GM23338 (cell line): Measurements from ENCODE around the gene DPM1. TPM values are rescaled to one million over a fixed set of nuclear protein-coding genes. Genes with fewer than 3 reads are reported as not detected.
A peak's percentile ranks its signal among the peaks of the same experiment; 100 is the strongest.

Experiments
- ATAC-seq: fragments of 200-7000 bp; cut with Tn5 transposase; 3 replicates; pipeline ENCODE4 v1.9.1; 2020
- DNase-seq: peaks from one replicate; pipeline ENCODE4 v3.0.0-alpha.2; 2015; ENCODE audit warnings: low spot score
- H2AFZ ChIP-seq: fragments of 200-600 bp; sonication (generic); 2 replicates; pipeline ENCODE4 v1.8.0; 2016; ENCODE audit warnings: antibody characterized with exemption, mild to moderate bottlenecking, moderate library complexity
- H3F3A ChIP-seq: fragments of 200-600 bp; sonication (generic); replicated peaks from 2 replicates; pipeline ENCODE4 v1.8.0; 2017; ENCODE audit warnings: antibody characterized with exemption, mixed run types, low read depth
- H3K27ac ChIP-seq: fragments of 200-600 bp; sonication (generic); 2 replicates; pipeline ENCODE4 v1.6.1; 2016; ENCODE audit warnings: low read depth
- H3K27me3 ChIP-seq: fragments of 200-600 bp; sonication (generic); 2 replicates; pipeline ENCODE4 v1.8.0; 2016; ENCODE audit warnings: mild to moderate bottlenecking, mixed run types, moderate library complexity; ENCODE audit not compliant: insufficient read depth
- H3K36me3 ChIP-seq: fragments of 200-600 bp; sonication (generic); 2 replicates; pipeline ENCODE4 v1.8.0; 2016; ENCODE audit warnings: mild to moderate bottlenecking; ENCODE audit not compliant: insufficient read depth
- H3K4me1 ChIP-seq: fragments of 200-600 bp; sonication (generic); 2 replicates; pipeline ENCODE4 v1.8.0; 2016; ENCODE audit warnings: mild to moderate bottlenecking, moderate library complexity; ENCODE audit not compliant: insufficient read depth
- H3K4me2 ChIP-seq: fragments of 200-600 bp; sonication (generic); 2 replicates; pipeline ENCODE4 v1.7.1; 2017; ENCODE audit warnings: mixed run types
- H3K4me3 ChIP-seq: fragments of 200-600 bp; sonication (generic); 2 replicates; pipeline ENCODE4 v1.6.1; 2016; ENCODE audit warnings: mixed run types
- H3K79me2 ChIP-seq: fragments of 200-600 bp; sonication (generic); replicated peaks from 2 replicates; pipeline ENCODE4 v1.8.0; 2017; ENCODE audit warnings: mild to moderate bottlenecking; ENCODE audit not compliant: insufficient read depth
- H3K9me2 ChIP-seq: fragments of 200-600 bp; sonication (generic); 2 replicates; pipeline ENCODE4 v1.8.0; 2017; ENCODE audit not compliant: insufficient read depth
- H4K20me1 ChIP-seq: fragments of 200-600 bp; sonication (generic); replicated peaks from 2 replicates; pipeline ENCODE4 v1.8.0; 2017; ENCODE audit warnings: mild to moderate bottlenecking; ENCODE audit not compliant: insufficient read depth
- H3K27ac Mint-ChIP-seq: 2 replicates; pipeline ENCODE4 v1.8.0; 2020; ENCODE audit warnings: inconsistent platforms, mild to moderate bottlenecking, moderate library complexity, mixed read lengths
- H3K27me3 Mint-ChIP-seq: 3 replicates; pipeline ENCODE4 v1.8.0; 2022; ENCODE audit warnings: low read depth, mild to moderate bottlenecking, moderate library complexity, mixed read lengths, inconsistent platforms; ENCODE audit not compliant: insufficient read depth, poor library complexity
- H3K36me3 Mint-ChIP-seq: 3 replicates; pipeline ENCODE4 v1.8.0; 2021; ENCODE audit warnings: low read depth, mild to moderate bottlenecking, inconsistent platforms, moderate library complexity, mixed read lengths
- H3K4me1 Mint-ChIP-seq: 3 replicates; pipeline ENCODE4 v1.8.0; 2020; ENCODE audit warnings: mild to moderate bottlenecking, inconsistent platforms, mixed read lengths
- H3K4me3 Mint-ChIP-seq: 3 replicates; pipeline ENCODE4 v1.8.0; 2021; ENCODE audit warnings: moderate library complexity, mild to moderate bottlenecking, inconsistent platforms, mixed read lengths
- H3K9me3 Mint-ChIP-seq: 3 replicates; pipeline ENCODE4 v1.8.0; 2020; ENCODE audit warnings: moderate library complexity, mild to moderate bottlenecking, inconsistent platforms, mixed read lengths
- ETS1 ChIP-seq: IDR thresholded peaks from 2 replicates; pipeline ENCODE4 v1.6.1; 2016; ENCODE audit warnings: antibody characterized with exemption
- NANOG ChIP-seq: IDR thresholded peaks from 2 replicates; pipeline ENCODE4 v1.6.1; 2016; ENCODE audit warnings: antibody characterized with exemption, borderline replicate concordance
- ZNF462 ChIP-seq: fragments of 250-450 bp; sonication (Bioruptor Pico); IDR thresholded peaks from 2 replicates; pipeline ENCODE4 v1.5.0; 2020; ENCODE audit warnings: mild to moderate bottlenecking, moderate library complexity
- polyA plus RNA-seq: library from polyadenylated mRNA; unstranded; fragments of >200 nt; fragmentation: Nextera tagmentation; extraction: Ambion mirVana; gene quantifications from 2 replicates; pipeline ENCODE4 v1.2.1, GENCODE V29; 2016
- total RNA-seq: library from RNA; depleted of rRNA; stranded (reverse); fragments of >200 nt; shearing (Covaris generic); gene quantifications from 2 replicates; pipeline ENCODE4 v1.2.3, GENCODE V29; 2014
- TF ChIP-seq, protein P1 (sequence below), 2 experiments: fragments of 200-600 bp in 1 of 2; sonication (generic) in 1 of 2; conservative IDR thresholded peaks; 2 replicates each; pipeline versions ENCODE4 v1.5.1 to v1.6.1; 2016 to 2017; ENCODE audit warnings: antibody characterized with exemption in 2 of 2, low read depth in 2 of 2, mild to moderate bottlenecking in 2 of 2, moderate library complexity in 1 of 2

DPM1 gene
- total and polyA plus RNA-seq, 2 experiments from 2014 or later: 71.7 to 130 TPM

- DNase-seq: peak; percentile 65
- Mint-ChIP-seq H3K9me3 (peaks cover 6% of the 10 kb centered on the region; the same call in 2 of the 3 replicates), H3K27me3 (peaks cover 23% of the 10 kb centered on the region), H3K36me3 (no peaks in the 10 kb centered on the region), H3K4me1 (peaks cover 32% of the 10 kb centered on the region), H3K27ac (peak overlapping the region; percentile 97), H3K4me3 (peak overlapping the region; percentile 52)
- Histone ChIP-seq H3K27me3 (no peaks in the 10 kb centered on the region), H3K36me3 (no peaks in the 10 kb centered on the region), H3K79me2 (no peaks in the 10 kb centered on the region), H3K4me1 (peaks cover 12% of the 10 kb centered on the region; the same call in 1 of the 2 replicates), H3K27ac (peak overlapping the region; percentile 86), H3K9me2 (no peaks in the 10 kb centered on the region), H3K4me2 (peak overlapping the region; percentile 55), H2AFZ (no peak overlapping the region), H4K20me1 (no peaks in the 10 kb centered on the region), H3F3A (0 out of 2 replicates have a peak, but pooled peaks cover 3% of the 10 kb centered on the region), H3K4me3 (no peak overlapping the region; the same call in 1 of the 2 replicates)
- ATAC-seq: peak; percentile 65
- TF ChIP-seq, protein P1, sequence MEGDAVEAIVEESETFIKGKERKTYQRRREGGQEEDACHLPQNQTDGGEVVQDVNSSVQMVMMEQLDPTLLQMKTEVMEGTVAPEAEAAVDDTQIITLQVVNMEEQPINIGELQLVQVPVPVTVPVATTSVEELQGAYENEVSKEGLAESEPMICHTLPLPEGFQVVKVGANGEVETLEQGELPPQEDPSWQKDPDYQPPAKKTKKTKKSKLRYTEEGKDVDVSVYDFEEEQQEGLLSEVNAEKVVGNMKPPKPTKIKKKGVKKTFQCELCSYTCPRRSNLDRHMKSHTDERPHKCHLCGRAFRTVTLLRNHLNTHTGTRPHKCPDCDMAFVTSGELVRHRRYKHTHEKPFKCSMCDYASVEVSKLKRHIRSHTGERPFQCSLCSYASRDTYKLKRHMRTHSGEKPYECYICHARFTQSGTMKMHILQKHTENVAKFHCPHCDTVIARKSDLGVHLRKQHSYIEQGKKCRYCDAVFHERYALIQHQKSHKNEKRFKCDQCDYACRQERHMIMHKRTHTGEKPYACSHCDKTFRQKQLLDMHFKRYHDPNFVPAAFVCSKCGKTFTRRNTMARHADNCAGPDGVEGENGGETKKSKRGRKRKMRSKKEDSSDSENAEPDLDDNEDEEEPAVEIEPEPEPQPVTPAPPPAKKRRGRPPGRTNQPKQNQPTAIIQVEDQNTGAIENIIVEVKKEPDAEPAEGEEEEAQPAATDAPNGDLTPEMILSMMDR (conservative IDR thresholded peaks at IDR 0.05; ENCODE audit: low read depth in 2 of 2): no peak
- peak; percentile 23; the same call in 1 of the 2 replicates for TF ChIP-seq NANOG
- TF ChIP-seq ZNF462 (CRISPR knock-in tag): peak; percentile 55; the same call in 1 of the 2 replicates
- 0 out of 2 replicates have a peak, but pooled peaks have one; percentile 22 for TF ChIP-seq ETS1
Measured at GRCh38 chr20:50992336-50992732, 34.0 kb upstream of the DPM1 start.
